Mucosa of gallbladder (tissue), 1 donor: Measurements from ENCODE around the gene EPHA2. TPM values are rescaled to one million over a fixed set of nuclear protein-coding genes. Genes with fewer than 3 reads are reported as not detected.
"Not testable (repeated sequence)": the region's sequence is repeated elsewhere in the genome, so short reads cannot be mapped to it uniquely, and the experiment has no call there.

Experiments
- DNase-seq: peaks from one replicate; pipeline ENCODE4 v3.0.0-alpha.2; 2020; ENCODE audit warnings: low spot score
- total RNA-seq: library from RNA; stranded (reverse); gene quantifications from one replicate; pipeline ENCODE4 v1.2.1, GENCODE V29; 2021
- donor health status: DM: no; HTN: no; CAD: no.

The EPHA2 gene
- total RNA-seq = 37.2 TPM

DNA sequence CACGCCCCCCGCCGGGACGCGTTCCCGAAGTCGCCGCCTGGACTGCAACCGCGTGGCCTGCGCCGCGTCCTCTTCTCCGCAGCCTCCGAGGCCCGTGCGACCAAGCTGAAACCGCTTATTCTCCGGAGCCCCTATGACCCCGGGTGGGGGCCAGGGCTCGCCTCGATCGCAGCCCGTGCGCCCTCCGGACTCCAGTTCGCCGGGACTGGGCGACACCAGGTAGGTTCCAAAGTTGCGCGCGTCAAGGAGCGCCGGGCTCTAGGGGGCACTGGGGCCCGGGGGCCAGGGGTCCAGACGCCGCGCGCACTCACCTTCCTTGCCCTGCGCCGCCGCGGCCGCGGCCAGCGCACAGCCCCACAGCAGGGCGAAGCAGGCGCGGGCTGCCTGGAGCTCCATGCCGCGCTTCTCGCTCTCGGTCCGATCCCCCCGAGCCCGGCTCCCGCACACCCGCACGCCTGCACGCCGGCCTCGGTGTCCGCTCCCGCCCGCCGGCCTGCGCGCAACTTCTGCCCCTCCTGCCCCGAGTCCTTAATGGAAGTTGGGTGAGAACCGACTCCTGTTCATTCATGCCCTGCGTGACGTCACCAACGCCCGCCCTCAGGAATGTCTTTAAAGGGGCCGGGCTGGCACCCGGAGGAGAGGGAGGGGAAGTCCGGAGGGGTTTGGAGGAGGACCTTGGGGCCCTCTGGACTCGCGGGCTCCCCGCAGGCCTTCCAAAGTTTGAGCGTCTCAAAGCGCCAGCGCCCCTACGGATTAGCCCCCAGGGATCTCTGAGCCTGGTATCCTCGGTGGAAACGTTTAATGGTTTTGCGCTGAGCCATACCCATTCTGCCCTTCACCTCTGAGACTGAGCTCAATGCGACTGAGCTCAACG, at the start of gene EPHA2:
EPHA2 (minus strand) TSS at position 533 of the 874 bp plus-strand sequence; CDS start at position 396, 137 bp downstream.
- DNase-seq = peak; percentile 92

DNA sequence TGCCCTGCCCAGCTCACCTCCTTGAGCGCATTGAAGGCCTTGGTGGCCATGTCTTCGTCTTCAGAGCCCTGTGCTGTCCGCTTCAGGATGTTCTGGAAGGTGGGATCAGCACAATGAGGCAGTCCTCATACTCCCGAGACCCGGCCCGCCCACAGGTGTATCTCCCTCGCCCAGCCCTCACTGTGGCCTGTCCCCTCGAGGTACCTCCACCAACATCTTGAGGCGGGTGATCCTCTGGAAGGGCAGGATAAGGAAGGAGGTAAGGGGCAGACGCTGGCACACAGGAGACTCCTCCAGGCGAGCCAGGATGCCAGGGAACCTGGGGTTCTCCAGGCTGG, 49.4 kb upstream of the EPHA2 start:
- DNase-seq = no peak

DNA sequence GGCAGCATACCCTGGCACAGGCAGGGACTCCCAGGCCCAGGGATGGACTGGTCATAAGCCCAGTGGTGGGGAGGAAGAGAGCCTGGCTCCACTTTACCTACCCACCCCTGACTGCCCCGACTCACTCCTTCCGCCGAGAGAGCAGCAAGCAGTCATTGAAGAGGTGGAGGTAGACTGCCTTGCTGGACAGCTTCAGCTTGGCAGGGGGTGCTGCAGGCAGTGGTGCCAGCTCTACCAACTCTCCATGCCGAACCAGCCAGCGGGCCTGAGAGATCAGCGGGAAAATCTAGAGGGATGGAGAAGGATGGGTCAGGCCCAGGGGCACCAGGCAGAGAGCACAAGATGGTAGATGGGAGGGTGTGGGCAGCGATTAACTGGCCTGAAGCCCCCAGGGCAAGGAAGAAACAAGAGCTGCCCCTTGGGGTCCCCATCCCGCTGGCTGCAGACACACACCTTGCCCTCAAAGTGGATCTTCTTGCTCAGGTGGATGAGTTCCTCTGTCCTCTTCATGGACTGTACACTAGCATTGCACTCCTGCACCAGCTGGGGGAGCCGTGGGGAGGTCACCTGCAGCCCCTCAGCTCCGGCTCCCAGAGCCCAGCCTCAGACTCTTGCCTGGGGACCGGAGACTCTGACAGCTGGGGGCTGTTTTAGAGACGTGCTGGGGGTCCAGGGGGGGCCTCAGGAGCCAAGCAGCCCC, 48.9 kb upstream of the EPHA2 start:
- DNase-seq = no peak

DNA sequence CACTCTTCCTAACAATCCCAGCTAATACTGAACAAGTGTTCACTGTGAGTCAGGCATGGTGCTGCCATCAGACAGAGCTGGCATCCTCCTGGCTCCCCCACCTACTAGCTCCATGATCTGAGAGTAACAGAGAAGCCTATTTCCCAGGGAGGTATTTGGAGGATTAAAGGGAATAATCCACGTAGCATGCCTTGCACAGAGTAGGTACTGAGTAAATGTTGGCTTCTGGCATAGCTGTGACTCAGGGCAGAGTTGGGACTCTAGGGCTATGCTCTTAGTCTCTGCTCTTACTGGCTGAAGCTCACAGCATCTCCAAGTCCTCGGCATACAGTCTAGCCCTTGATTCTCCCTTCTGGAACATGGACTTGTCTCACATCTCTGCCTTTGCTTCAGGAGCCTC, 48.3 kb upstream of the EPHA2 start:
- no peak for DNase-seq

DNA sequence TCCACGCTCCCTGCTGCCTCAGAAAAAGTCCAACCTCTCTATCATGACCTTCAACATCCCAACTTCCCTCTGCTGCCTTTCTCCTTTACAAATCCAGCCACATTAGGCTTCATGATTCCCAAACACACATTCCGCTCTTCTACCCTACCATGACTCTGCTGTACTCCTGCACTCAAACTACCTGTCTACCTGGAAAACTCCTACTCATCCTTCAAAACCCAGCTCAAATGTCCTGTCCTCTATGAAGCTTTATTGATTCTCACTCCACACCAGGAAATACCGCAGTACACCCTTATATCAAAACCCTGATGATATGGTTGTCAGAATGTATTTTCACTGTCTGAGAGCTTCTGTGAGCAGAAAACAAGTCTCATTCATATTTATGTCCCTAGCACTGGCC, 47.7 kb upstream of the EPHA2 start:
- no peak for DNase-seq

DNA sequence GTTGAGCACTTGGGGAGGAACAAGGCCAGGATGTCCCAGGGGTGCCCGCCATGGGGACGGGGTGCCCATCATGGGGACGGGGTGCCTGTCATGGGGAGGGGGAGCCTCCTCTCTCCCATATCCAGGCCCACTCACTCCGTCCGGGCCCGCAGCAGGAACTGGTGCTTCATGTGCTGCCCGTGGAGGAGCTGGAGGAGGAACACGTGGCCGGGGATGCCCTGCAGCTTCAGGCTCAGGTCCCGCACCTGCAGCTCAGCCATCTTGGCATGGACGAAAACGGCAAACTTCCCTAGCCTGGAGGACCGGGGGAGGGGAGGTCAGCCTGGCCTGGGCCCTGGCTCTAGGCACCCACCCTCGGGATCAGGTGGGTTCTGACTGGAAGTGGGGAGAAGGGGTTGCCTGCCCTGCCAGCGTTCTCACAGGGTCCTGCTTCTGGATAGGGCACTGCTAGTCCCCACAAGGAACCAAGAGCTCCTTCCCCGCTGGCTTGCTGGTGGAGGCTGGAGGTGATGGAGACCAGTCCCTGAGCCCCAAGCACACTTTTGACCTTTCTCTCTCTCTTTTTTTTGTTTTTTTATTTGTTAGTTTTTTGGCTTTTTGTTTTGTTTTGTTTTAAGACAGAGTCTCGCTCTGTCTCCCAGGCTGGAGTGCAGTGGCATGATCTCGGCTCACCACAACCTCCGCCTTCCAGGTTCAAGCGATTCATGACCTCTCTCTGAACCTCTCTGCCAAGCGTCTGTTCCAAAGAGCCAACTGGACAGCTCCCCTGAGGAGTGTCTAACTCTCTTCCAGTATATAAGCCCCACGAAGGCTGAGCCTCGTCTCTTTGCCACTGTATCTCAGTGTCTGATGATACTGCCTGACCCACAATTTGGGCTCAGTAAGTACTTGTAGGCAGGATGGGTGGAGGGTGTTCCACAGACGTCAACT, 46.7 kb upstream of the EPHA2 start:
- no peak for DNase-seq

DNA sequence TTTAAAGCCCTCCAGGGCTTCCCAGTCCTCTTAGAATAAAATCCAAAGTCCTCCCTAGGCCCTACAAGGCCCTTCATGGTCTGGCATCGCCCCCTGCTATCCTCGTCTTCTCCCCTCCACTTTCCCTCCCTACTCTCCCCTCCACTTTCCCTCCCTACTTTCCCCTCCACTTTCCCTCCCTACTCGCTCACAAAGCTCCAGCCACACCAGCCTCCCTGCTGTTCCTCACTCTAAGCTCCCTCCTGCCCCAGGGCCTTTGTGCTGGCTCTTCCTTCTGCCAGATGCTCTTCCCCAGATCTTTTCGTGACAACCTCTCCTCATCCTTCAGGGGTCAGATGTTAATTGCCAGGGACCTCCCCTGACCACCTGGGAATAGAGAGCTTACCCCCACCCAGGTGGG, 43.8 kb upstream of the EPHA2 start:
- DNase-seq = no peak

DNA sequence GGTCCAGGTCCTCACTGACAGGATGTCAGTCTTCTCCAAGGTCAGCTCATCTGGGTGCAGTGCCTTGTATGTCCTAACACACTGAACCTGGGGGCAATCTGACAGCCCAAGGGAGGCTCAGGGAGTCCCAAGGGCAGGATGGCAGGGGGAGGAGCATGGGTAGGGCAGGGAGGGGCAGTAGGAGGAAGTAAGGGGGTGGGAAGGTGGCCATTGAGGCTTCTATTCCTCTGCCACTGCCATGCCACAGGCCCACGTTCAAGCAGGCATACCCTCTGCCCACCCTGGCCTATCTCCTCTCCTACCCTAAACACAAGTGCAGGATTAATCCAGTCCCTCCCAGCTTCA, 43.3 kb upstream of the EPHA2 start:
- DNase-seq = no peak

DNA sequence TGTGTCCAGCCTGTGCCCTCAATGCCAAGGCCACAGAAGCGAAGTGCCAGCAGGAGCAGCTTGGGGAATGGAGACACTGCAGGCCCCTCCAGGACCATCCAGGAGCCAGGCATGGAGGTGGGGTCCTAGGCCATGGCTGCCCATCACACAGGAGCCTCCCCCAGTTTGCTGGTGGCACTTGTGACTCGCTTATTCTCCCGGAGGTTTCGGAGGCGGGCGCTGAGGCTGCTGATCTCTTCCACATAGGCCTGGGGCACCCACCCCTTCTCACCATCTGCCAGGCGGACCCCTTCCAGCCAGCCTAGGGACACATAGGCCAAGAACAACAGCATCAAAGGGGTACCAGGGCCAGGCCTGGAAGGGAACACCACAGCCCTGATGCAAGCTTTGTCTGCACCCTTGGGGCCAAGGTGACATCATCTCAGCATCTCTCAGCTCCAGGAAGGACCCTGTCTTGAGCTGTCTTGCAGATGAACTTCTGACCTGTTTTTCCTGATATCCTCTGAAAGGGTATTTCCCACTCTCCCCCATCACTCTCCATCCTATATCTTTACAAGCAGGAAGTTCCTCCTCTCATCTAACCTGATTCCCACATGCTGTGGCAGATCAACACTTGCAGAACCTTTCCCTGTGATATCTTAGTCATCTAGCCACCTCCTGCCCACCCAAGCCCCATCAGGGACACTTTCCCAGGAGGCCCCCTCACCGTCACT, 42.7 kb upstream of the EPHA2 start:
- no peak for DNase-seq

DNA sequence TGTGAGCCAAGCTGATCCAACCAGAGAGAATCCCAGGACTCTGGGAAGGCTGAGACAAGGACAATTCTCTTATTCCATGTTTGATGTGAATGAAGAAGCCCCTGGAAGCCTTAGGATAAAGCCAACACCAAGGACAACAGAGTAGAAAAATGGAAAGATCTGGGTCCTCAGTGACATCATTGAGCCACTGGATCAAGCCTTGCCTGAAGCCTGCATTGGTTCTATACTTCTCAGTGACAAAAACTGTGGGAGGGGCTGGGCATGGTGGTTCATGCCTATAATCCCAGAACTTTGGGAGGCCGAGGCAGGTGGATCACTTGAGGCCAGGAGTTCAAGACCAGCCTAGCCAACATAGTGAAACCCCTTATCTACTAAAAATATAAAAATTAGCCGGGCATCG, 41.0 kb upstream of the EPHA2 start:
- DNase-seq = no peak

DNA sequence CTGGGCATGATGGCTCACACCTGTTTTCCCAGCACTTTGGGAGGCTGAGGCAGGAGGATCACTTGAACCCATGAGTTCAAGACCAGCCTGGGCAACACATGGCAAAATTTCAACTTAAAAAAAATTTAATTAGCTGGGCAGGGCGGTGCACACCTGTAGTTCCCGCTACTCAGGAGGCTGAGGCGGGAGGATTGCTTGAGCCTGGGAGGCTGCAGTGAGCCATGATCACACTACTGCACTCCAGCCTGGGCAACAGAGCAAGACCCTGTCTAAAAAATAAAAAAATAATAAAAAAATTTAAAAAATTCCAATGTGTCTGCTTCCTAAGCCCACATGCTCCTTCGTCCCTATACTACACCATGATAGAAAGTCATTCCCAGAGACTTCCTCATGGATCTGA, 40.3 kb upstream of the EPHA2 start:
- DNase-seq = not testable (repeated sequence)

DNA sequence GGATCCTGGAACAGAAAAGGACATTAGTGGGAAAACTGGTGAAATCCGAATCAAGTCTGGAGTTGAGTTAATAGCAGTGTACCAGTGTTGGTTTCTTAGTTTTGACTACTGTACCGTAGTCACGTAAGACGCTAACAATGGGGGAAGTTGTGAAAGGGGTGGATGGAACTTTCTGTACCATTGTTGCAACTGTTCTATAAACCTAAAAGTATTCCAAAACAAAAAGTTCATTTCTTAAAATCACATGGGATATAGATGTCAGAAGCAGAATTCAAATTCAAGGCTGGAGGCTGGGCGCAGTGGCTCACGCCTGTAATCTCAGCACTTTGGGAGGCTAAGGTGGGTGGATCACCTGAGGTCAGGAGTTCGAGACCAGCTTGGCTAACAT, 39.6 kb upstream of the EPHA2 start:
- no peak for DNase-seq

DNA sequence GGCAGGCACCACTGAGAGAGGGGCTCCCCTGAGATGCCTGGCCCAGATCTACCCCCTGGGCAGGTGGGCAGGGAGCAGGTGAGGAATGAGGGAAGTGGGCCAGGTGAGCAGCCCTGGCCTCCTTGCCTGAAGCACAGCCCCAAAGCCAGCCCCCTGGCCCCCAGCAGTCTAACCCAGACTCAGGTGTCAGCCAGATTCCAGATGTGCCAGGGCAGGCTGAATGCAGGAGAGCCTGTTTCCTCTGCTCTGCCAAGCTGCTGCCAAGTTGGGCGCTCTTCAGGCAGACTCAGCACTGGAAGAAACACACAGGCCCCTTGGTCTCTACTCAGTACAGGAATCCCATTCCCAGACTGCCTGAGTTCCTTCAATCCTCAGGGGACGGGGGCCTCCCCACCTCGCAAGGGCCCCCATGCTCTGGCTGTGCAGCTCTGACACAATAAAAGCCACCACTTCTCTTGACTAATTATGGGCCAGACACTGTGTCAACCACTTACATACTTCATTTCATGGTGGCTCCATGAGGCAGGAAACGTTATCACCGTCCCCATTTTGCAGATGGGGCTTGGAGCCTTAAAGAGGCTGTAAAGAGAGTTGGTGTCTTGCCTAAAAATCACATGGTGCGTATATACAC, 36.2 kb upstream of the EPHA2 start:
- DNase-seq = no peak

DNA sequence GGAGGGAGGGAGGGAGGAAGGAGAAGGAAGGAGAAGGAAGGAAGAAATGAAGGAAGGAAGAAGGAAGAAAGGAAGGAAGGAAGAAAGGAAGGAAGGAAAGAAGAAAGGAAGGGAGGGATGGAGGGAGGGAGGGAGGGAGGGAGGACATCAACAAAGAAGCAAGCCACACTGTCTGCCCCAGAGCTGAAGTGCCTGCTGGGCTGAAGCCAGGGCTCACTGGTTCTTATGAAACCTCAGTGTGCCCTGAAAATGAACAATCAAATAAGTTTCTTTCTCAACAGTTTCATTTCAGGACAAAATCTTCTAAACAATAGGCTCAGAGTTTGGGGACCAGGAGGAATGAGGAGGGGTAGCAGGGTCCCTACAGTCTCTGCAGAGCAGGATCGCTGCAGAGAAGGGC, 35.4 kb upstream of the EPHA2 start:
- DNase-seq = no peak

DNA sequence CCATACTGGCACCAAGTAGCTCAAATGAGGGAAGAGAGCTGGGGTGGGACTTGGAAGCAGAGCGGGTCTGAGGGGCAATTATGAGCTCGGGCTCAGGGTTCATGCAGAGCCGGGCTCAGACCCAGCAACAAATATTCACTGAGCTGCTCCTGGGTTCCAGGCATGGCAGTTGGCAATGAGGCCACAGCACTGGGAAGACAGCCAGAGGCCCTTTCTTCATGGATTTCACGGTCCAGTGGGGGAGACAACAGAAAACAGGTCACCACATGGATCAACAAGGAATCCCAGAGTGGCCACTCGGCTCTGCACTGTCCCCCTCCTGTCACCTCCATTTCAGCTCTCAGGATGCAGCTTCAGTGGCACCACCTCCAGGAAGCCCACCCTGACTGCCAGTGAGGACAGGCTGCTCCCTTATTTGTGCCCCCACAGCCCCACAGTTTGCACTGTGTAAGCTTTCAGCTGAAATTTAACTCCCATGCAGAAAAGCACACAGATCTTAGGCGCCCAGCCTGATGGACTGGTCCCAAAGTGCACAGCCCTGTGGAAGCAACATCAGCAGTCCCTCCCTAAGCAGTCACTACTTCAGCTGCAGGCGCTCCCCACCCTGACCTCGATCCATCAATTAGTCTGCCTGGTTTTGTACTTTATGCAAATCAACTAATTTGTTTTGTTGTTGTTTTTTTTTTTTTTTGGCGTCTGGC, 34.2 kb upstream of the EPHA2 start:
- no peak for DNase-seq

DNA sequence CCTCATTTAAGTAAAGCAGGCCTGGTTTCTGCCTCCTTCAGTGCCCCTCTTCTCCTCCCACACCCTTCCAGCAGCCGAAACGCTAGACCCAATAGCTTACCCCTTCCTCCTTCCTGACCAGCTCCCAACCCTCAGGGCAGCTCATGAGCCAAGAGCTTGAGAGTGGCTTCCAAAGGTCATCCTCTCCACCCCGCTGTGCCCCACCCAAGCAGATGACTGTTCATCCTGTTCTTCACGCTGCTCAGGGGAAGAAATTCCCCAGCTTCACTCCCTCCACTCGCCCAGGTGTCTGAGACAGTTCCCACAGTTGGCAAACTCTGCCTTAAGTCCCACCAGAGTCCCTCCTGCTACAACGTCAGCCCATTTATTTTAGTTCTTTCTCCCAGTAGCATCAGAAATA, 33.1 kb upstream of the EPHA2 start:
- DNase-seq = no peak

DNA sequence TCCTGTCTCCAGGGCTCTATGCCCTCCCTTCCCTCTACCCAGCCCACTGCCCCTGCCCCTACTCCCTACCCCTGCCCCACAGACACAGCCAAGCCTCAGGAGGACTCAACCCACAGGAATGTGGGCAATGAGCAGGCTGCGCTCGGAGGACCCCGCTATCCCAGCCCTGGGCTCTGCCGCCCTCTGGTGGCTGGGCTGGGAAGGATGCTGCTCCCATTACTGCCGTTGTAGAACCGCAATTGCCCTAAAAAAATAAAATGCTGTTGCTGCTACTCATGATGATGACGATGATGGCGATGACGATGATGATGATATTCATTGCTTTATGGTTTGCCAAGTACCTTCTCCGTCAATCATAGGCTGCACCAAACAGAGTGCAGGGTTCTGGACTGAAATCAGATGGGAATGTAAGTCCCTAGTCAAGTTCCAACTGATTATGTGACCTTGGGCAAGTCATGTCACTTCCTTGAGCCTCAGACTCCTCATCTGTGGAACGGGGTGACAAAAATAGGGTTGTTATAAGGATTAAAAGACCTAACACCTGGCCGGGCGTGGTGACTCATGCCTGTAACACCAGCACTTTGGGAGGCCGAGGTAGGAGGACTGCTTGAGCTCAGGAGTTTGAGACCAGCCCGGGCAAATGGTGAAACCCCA, 32.0 kb upstream of the EPHA2 start:
- peak; percentile 80 for DNase-seq

DNA sequence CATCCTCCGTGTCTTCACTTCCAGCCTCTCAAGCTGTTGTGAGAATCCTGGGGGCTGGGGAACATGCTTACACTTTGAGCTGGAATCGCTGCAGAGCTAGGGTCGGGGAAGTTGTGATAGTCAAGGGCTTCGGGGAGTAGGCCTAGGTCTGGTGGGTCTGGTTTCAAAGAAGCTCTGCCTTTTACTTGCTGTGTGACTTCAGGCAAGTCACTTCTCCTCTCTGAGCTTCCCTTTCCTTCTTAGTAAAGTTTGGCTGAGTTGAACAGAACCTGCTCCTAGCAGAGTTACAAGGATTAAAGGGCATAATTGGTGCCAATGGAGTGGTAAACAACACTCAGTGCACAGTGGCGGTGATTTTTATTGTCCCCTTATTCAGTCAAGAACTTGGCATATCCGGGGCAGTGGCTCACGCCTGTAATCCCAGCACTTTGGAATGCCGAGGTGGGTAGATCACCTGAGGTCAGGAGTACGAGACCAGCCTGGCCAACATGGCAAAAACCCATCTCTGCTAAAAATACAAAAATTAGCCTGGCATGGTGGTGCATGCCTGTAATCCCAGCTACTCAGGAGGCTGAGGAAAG, 30.9 kb upstream of the EPHA2 start:
- no peak for DNase-seq

DNA sequence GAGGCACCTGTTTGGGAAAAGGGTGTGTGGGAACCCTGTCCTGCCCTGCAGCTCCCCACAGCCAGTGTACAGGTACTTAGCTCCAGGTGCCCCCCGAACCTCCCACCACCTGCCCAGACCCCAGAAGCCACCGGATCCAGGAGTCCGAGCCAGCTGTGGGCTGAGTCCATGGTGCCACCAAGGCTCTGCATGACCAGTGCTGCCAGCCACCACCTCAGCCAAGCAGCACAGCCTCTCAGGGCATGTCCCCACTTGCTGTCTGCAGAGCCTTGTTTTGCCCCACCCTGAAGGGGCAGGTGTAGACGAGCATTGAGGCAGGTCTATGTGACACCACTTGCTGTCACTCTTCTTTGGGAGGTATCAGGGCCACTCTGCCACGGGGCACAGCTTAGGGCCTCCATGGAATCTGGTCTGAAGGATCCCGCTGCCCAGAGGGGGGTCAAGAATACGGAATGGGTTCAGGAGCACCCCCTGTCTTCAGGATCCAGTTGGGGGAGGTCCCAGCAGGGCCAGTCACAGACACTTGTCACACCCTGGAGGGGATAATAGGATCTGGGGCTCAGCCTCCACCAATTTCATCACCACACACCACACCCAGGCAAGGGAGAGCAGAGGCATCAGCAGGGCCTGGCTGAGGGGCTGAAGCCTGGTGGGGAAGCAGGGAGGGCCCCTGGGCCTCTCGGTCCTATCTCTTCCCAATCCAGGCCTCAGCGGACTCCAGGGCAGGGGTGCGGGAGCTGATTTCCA, 28.9 kb upstream of the EPHA2 start:
- DNase-seq = no peak
